ENCODE results near the gene ATXN10. TPM values are rescaled to one million over a fixed set of nuclear protein-coding genes. Genes with fewer than 3 reads are reported as not detected.

ATXN10 gene
- total and polyA plus RNA-seq, 10 of the 15 experiments (the other 5 are each of a cell fraction or from before 2014, with no cell fraction given), result 29.2 to 249 (median 146) TPM

DNA sequence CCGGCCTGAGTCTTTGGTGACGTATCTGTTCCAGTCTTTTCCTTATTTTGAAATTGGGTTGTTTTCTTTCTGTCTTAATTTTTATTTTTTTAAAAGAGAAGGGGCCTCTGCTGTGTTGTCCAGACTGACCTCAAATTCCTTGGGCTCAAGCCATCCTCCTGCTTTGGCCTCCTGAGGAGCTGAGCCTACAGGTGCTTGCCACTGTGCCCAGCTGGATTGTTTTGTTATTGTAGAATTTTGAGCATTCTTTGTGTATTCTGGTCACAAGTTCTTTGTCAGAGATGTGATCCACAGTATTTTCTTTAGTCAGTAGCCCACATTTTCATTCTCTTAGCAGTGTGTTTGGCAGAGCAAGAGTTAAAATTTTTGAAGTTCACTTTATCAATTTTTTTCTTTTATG, 100.1 kb downstream of the ATXN10 start:
- peaks cover 68% of the 10 kb centered on the region for H3K4me1 ChIP-seq (ENCODE audit: control insufficient read depth, insufficient read depth, low read length)
- intact Hi-C loops (cut with micrococcal nuclease; ENCODE audit: unreplicated experiment), result no loop called here
- TF ChIP-seq, protein P1, sequence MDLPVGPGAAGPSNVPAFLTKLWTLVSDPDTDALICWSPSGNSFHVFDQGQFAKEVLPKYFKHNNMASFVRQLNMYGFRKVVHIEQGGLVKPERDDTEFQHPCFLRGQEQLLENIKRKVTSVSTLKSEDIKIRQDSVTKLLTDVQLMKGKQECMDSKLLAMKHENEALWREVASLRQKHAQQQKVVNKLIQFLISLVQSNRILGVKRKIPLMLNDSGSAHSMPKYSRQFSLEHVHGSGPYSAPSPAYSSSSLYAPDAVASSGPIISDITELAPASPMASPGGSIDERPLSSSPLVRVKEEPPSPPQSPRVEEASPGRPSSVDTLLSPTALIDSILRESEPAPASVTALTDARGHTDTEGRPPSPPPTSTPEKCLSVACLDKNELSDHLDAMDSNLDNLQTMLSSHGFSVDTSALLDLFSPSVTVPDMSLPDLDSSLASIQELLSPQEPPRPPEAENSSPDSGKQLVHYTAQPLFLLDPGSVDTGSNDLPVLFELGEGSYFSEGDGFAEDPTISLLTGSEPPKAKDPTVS (IDR thresholded peaks at IDR 0.05; ENCODE audit: low read depth, low read length), result no peak
- TF ChIP-seq FOS (IDR thresholded peaks at IDR 0.05; ENCODE audit: borderline replicate concordance, extremely low read depth, insufficient read length), result no peak
- TF ChIP-seq ASH2L (IDR thresholded peaks at IDR 0.05; ENCODE audit: borderline replicate concordance, low read depth), result no peak
- TF ChIP-seq ZBED1 (IDR thresholded peaks at IDR 0.05; ENCODE audit: borderline replicate concordance), result no peak
- TF ChIP-seq, protein P2, sequence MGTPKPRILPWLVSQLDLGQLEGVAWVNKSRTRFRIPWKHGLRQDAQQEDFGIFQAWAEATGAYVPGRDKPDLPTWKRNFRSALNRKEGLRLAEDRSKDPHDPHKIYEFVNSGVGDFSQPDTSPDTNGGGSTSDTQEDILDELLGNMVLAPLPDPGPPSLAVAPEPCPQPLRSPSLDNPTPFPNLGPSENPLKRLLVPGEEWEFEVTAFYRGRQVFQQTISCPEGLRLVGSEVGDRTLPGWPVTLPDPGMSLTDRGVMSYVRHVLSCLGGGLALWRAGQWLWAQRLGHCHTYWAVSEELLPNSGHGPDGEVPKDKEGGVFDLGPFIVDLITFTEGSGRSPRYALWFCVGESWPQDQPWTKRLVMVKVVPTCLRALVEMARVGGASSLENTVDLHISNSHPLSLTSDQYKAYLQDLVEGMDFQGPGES (IDR thresholded peaks at IDR 0.05), result no peak
- TF ChIP-seq SIX5 (IDR thresholded peaks at IDR 0.05; ENCODE audit: low read depth, low read length, severe bottlenecking), result no peak
- TF ChIP-seq, protein P3, sequence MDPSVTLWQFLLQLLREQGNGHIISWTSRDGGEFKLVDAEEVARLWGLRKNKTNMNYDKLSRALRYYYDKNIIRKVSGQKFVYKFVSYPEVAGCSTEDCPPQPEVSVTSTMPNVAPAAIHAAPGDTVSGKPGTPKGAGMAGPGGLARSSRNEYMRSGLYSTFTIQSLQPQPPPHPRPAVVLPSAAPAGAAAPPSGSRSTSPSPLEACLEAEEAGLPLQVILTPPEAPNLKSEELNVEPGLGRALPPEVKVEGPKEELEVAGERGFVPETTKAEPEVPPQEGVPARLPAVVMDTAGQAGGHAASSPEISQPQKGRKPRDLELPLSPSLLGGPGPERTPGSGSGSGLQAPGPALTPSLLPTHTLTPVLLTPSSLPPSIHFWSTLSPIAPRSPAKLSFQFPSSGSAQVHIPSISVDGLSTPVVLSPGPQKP (IDR thresholded peaks at IDR 0.05; ENCODE audit: low read depth, low read length), result no peak
- no peak for TF ChIP-seq SMAD5 (IDR thresholded peaks at IDR 0.05; ENCODE audit: low read depth)
- no peak for TF ChIP-seq HCFC1 (IDR thresholded peaks at IDR 0.05; ENCODE audit: low read length)
- no peak for TF ChIP-seq NFXL1 (IDR thresholded peaks at IDR 0.05; ENCODE audit: borderline replicate concordance)
- TF ChIP-seq, protein P4, sequence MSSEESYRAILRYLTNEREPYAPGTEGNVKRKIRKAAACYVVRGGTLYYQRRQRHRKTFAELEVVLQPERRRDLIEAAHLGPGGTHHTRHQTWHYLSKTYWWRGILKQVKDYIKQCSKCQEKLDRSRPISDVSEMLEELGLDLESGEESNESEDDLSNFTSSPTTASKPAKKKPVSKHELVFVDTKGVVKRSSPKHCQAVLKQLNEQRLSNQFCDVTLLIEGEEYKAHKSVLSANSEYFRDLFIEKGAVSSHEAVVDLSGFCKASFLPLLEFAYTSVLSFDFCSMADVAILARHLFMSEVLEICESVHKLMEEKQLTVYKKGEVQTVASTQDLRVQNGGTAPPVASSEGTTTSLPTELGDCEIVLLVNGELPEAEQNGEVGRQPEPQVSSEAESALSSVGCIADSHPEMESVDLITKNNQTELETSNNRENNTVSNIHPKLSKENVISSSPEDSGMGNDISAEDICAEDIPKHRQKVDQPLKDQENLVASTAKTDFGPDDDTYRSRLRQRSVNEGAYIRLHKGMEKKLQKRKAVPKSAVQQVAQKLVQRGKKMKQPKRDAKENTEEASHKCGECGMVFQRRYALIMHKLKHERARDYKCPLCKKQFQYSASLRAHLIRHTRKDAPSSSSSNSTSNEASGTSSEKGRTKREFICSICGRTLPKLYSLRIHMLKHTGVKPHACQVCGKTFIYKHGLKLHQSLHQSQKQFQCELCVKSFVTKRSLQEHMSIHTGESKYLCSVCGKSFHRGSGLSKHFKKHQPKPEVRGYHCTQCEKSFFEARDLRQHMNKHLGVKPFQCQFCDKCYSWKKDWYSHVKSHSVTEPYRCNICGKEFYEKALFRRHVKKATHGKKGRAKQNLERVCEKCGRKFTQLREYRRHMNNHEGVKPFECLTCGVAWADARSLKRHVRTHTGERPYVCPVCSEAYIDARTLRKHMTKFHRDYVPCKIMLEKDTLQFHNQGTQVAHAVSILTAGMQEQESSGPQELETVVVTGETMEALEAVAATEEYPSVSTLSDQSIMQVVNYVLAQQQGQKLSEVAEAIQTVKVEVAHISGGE (CRISPR knock-in tag; IDR thresholded peaks at IDR 0.05), result no peak
- TF ChIP-seq MXI1 (IDR thresholded peaks at IDR 0.05; ENCODE audit: low read depth, low read length), result no peak
- TF ChIP-seq, protein P5, sequence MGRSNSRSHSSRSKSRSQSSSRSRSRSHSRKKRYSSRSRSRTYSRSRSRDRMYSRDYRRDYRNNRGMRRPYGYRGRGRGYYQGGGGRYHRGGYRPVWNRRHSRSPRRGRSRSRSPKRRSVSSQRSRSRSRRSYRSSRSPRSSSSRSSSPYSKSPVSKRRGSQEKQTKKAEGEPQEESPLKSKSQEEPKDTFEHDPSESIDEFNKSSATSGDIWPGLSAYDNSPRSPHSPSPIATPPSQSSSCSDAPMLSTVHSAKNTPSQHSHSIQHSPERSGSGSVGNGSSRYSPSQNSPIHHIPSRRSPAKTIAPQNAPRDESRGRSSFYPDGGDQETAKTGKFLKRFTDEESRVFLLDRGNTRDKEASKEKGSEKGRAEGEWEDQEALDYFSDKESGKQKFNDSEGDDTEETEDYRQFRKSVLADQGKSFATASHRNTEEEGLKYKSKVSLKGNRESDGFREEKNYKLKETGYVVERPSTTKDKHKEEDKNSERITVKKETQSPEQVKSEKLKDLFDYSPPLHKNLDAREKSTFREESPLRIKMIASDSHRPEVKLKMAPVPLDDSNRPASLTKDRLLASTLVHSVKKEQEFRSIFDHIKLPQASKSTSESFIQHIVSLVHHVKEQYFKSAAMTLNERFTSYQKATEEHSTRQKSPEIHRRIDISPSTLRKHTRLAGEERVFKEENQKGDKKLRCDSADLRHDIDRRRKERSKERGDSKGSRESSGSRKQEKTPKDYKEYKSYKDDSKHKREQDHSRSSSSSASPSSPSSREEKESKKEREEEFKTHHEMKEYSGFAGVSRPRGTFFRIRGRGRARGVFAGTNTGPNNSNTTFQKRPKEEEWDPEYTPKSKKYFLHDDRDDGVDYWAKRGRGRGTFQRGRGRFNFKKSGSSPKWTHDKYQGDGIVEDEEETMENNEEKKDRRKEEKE (IDR thresholded peaks at IDR 0.05), result no peak
- no peak for TF ChIP-seq NR2F1 (conservative IDR thresholded peaks at IDR 0.05)
- no peak for TF ChIP-seq TCF7 (IDR thresholded peaks at IDR 0.05; ENCODE audit: borderline replicate concordance)
- no peak for TF ChIP-seq CBFB (IDR thresholded peaks at IDR 0.05; ENCODE audit: low read depth)

More for the DNA sequence above, 100.1 kb downstream of the ATXN10 start:
- Histone ChIP-seq H3K27me3 (replicated peaks in 1 of 2; ENCODE audit: control insufficient read depth in 2 of 2, insufficient read depth in 2 of 2, low read length in 1 of 2) (no peaks in the 10 kb centered on the region), H3K4me2 (ENCODE audit: control insufficient read depth, insufficient read depth) (no peak overlapping the region), H3K4me3 (no peak overlapping the region), H3K36me3 (ENCODE audit: control insufficient read depth in 2 of 2, insufficient read depth in 2 of 2, low read length in 1 of 2) (peaks cover 4 to 8% of the 10 kb centered on the region in 2 experiments), H3K9ac (ENCODE audit: control insufficient read depth, insufficient read depth, low read length) (peak overlapping the region; percentile 17; the same call in 1 of the 2 replicates), H3K79me2 (ENCODE audit: control insufficient read depth, insufficient read depth, low read length) (peaks cover 36% of the 10 kb centered on the region), H3K27ac (ENCODE audit: control insufficient read depth, insufficient read depth) (peak overlapping the region; percentile 100), H2AFZ (ENCODE audit: control insufficient read depth, low read depth, low read length) (no peak overlapping the region), H3K9me3 (replicated peaks; ENCODE audit: control insufficient read depth, insufficient read depth, low read length) (no peaks in the 10 kb centered on the region; the same call in 1 of the 3 replicates), H4K20me1 (ENCODE audit: control insufficient read depth, insufficient read depth) (no peaks in the 10 kb centered on the region)
- ATAC-seq, result no peak
- ChIA-PET RAD21 (ENCODE audit: unreplicated experiment) (no interaction called here), CTCF (no interaction called here), POLR2A (no interaction called here), SMC1A (ENCODE audit: uncharacterized antibody, unreplicated experiment) (interaction anchor here (0.7 kb wide), 1 partner anchor 96 kb away, joined by 3 read pairs; no protein-coding TSS in a partner anchor)
- in situ Hi-C loops (cut with MboI), result no loop called here
- no peak for FAIRE-seq
- 100% methylated on average over 2 of the region's 2 CpGs for WGBS (ENCODE audit: insufficient coverage, insufficient replicate concordance, low lambda C conversion rate, missing lambda C conversion rate)
- BruUV-seq (replicated peaks), result no TSS peak
- no peak for DNase-seq (ENCODE audit: low read depth, low spot score)

Data from GM12878 (cell line).